Suppressor macrophage (primary cell): ENCODE results near the gene CUX1.
"Not testable (repeated sequence)": the region's sequence is repeated elsewhere in the genome, so short reads cannot be mapped to it uniquely, and the experiment has no call there.

Experiments
- DNase-seq, 4 experiments: peaks; one replicate each; pipeline ENCODE4 v3.0.0-alpha.2; 2020 to 2022
- total RNA-seq, 17 experiments: gene quantifications; one replicate each; lab custom pipeline; 2026; ENCODE audit warnings: mixed read lengths in 6 of 17, inconsistent platforms in 3 of 17; lab: John Stamatoyannopoulos, UW

The CUX1 gene, protein sequence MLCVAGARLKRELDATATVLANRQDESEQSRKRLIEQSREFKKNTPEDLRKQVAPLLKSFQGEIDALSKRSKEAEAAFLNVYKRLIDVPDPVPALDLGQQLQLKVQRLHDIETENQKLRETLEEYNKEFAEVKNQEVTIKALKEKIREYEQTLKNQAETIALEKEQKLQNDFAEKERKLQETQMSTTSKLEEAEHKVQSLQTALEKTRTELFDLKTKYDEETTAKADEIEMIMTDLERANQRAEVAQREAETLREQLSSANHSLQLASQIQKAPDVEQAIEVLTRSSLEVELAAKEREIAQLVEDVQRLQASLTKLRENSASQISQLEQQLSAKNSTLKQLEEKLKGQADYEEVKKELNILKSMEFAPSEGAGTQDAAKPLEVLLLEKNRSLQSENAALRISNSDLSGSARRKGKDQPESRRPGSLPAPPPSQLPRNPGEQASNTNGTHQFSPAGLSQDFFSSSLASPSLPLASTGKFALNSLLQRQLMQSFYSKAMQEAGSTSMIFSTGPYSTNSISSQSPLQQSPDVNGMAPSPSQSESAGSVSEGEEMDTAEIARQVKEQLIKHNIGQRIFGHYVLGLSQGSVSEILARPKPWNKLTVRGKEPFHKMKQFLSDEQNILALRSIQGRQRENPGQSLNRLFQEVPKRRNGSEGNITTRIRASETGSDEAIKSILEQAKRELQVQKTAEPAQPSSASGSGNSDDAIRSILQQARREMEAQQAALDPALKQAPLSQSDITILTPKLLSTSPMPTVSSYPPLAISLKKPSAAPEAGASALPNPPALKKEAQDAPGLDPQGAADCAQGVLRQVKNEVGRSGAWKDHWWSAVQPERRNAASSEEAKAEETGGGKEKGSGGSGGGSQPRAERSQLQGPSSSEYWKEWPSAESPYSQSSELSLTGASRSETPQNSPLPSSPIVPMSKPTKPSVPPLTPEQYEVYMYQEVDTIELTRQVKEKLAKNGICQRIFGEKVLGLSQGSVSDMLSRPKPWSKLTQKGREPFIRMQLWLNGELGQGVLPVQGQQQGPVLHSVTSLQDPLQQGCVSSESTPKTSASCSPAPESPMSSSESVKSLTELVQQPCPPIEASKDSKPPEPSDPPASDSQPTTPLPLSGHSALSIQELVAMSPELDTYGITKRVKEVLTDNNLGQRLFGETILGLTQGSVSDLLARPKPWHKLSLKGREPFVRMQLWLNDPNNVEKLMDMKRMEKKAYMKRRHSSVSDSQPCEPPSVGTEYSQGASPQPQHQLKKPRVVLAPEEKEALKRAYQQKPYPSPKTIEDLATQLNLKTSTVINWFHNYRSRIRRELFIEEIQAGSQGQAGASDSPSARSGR (N-terminal part only)
- 61.7 to 193 (median 101) reads per million in 17 experiments for total RNA-seq

DNA sequence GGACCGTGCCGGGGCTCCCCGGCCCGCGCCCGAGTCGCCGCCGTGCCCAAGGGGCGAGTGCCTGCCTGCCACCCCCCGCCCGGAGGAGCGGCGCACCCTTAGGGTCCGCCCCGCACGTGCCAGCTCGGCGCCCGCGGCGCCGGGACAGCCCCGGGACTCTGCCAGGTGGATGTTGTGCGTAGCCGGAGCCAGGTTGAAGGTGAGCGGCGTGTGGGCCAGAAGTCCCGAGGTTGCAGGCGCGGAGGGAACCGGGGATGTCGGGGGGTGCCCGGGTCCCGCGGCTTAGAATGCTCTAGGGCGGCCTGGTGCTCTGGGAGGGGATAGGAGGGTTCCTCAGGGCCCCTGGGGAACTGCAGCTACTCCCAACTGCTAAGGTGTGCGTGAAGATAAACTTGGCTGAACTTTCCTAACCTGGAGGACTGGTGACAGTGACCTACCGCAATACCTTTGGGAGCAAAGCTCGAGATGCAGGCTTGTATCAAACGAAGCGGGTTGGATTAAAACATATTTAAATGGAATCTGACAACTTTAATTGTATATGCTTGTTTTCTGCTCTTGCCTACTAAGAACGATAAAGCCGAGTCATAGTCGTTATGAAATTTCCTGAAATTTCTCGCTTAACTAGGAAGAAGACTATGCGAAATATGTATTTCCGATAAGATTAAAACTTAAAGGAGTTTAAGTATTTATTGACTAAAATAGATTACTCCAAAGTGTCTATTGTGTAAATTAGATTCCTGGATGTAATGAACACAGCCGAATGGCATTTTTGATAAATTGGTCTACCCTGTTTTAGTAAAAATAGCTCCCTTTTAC, at the start of gene CUX1:
Gene CUX1 (plus strand): TSS at position 156 of the 816 bp plus-strand sequence. CDS start 14 bp downstream, at position 170.
- peak in 3 of 4 experiments; percentile 45 to 62 (median 57) for DNase-seq

DNA sequence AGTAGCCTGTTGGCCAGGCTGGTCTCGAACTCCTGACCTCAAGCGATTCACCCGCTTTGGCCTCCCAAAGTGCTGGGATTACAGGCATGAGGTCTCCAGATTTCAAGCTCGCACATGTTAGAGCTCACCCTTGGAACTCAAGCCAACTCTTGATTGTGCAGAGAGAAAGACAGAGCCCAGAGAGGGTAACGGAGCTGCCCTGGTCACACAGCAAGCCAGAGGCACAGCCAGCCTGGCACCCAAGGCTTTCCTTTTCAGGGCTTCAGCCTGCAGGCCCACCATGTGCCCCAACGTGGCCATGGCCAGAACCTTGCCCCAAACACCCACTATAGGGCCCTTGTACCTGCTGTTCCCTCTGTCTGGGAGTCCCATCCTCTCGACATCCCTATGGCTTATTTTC, 49.1 kb upstream of the CUX1 start:
- DNase-seq: no peak

DNA sequence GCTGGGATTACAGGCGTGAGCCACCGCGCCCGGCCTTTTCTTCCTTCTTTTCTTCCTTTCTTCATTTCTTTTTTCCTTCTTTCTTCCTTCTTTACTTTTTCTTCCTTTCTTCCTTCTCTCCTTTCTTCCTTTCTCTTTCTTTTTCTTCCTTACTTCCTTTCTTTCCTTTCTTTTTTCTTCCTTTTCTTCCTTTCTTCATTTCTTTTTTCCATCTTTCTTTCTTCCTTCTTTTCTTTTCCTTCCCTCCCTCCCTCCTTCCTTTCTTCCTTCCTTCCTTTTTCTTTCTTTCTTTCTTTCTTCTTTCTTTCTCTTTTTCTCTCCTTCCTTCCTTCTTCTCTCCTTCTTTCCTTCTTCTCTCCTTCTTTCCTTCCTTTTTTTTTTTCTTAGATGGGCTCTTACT, 47.0 kb upstream of the CUX1 start:
- DNase-seq: no peak

DNA sequence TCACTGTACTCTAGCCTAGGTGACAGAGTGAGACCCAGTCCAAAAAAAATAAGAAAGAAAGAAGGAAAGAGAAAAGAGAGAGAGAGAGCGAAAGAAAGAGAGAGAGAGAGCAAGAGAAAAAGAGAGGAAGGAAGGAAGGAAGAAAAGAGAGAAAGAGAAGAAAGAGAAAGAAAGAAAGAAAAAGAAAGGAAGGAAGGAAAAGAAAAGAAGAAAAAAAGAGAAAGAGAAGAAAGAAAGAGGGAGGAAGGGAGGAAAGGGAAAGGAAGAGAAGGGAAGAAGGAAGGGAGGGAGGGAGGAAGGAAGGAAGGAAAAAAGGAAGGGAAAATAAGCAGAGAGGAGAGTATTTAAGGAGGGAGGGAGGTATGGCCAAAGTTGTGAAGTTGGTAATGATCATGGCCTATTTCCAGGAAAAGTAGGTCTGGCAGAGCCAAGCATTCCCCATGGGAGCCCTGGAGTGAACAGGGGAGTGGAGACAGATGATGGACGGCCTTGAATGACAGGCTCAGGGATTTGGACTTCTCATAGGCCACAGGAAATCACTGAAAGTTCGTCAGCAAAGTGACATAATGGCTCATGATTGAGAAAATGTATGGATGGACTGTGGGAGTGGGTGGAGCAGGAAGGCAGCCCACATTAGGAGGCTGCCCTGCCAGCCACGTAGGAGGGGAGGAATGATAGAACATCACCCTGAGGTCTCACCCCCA, 44.8 kb upstream of the CUX1 start:
- DNase-seq: peak; percentile 38 to 59 (median 56)

DNA sequence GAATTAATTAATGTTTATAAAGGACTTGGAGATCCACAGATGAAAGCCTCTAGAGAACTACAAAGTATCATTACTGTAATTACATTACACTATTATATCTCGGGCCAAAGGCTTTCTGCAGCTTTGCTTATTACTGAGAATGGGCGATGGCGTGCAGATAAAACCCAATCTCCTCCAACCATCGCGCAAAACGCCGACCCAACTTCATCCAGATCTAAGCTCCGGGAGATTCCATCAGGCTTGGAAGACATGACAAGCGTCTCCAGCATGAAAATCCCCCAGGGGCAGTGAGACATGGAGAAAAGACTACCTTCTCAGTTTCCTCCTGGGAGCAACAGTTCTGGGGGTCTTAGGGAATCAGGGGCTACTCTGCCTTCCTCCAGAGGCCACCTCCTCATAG, 42.2 kb upstream of the CUX1 start:
- DNase-seq: no peak

DNA sequence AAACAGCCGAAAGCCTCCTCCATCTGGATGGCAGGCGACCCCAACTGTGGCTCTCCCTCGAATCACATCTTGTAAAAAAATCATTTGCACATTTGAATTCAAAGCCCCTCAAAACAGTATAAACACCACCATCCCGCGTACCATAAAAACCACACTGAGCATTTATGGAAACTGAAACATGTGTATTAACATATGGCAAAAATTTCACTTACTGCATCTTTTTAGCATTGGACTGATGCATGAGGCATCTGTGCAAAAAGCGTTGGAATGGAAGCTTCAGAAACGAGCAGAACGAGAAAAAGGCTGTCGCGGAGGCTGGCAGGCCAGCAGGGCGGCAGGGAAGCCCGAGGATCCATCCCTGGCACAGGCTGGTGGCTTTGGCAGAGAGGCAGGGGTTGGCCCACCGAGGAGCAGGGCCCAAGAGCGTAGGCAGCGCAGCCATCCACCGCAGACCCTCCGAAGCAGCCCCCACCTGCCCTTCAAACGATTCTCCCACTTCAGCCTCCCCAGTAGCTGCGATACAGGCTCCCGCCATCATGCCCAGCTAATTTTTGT, 39.3 kb upstream of the CUX1 start:
- no peak for DNase-seq

DNA sequence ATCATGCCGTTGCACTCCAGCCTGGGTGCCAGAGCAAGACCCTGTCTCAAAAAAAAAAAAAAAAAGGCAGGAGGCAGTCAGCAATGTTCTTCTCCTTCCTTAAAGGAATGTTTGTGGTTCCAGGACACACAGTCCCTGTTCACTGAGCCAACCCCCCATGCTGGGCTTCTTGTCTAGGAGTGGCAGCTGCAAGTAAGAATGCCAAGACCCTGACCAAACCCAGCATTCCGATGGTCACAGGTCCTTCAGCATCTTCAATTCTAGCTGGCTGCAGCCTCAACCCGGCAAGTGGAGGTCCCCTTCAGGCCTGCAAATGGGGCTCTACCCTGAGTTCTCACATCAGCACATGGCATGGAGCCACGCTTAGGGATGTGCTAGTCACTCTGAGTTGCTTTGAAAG, 38.2 kb upstream of the CUX1 start:
- DNase-seq: no peak

DNA sequence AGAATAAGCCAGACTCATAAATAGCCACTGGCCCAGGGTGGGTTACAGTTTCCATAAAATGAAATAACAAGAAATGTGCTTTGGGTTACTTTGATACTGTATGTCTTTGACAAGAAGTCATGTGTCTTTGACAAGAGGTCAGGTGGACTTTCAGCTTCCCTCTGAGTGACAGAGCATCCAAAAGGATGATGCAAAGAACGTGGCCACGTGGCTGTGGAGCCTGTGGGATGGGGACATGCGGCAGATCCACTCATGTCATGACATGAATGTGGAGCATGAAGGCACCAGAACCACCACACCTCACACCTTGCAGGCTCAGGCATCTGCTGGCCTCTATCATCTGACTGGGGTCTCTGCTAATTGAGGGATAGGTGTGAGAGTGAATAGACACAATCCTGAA, 37.1 kb upstream of the CUX1 start:
- DNase-seq: no peak

DNA sequence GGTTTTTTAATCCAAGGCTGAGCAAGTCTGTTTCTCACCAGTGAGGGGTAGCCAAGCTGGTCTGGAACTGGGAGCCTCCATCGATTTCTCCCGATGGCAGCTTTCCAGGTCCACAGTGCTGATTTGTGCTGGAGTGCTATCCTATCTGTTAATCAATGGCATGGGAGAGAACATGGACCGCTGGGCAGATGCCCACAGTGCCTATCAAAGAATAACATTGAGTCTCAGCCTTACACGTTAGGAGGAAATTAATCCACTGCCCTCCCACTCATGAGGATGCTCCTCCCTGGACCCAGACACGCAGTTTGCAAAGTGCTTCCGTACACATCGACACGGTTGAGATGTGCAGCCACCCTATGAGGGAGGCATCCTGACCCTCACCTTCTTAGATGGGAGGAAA, 36.0 kb upstream of the CUX1 start:
- no peak for DNase-seq

DNA sequence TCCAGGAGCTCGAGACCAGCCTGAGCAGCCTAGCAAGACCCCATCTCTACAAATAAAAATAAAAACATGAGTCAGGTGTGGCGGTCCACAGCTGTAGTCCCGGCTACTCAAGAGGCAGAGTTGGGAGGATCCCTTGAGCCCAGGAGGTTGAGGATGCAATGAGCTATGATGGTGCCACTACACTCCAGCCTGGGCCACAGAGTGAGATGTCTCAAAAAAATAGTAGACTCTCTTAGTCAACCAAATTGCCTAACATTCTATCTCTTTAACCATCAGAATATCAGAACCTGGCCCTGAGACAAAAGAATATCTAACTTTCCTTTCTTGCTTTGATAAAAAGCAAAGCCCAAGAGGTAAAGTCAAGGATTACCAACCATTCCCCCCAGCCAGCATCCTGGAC, 35.0 kb upstream of the CUX1 start:
- no peak for DNase-seq

DNA sequence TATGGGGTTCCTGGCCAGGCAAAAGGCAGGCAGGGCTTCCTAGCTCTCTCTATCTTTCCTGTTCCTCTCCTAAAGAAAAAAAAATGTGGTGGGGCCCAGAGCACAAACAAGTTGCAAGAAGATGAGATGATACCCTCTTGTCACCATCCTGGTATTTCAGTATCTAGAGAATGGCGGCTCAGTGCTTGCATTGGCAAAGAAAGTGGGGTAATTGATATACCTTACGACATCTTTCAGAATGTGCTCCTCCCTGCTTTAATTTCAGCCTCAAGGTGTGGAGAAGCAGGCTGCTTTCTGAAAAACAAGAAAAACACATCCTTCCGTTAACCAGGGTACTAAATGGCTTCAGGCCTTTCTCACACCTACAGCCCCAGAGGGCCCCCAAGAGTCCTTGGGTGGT, 34.5 kb upstream of the CUX1 start:
- no peak for DNase-seq

DNA sequence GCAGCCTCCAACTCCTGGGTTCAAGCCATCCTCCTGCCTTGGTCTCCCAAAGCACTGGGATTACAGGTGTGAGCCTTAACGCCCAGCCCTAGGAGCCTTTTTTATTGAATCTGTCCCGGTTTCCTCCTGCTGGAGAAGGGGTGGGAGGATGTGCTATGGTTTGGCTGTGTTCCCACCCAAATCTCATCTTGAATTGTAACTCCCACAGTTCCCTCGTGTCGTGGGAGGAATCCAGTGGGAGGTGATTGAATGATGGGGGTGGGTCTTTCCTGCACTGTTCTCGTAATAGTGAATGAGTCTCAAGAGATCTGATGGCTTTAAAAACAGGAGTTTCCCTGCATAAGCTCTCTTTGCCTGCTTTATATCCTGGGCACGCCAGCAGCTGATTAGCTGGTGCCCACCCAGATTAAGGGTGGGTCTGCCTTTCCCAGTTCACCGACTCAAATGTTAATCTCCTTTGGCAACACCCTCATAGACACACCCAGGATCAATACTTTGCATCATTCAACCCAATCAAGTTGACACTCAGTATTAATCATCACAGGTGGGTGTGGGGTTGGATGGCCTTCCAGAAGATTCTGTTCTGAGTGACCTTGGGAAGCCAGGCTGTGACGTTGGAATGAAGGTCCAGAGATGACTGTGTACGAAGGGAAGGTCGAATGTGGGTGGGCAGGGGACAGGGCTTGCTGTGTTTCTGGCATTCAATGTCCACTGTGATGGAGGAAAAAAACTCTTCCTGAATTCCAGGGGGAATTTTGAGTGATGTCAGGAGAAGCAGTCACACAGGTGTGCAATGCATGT, 33.8 kb upstream of the CUX1 start:
- no peak for DNase-seq

DNA sequence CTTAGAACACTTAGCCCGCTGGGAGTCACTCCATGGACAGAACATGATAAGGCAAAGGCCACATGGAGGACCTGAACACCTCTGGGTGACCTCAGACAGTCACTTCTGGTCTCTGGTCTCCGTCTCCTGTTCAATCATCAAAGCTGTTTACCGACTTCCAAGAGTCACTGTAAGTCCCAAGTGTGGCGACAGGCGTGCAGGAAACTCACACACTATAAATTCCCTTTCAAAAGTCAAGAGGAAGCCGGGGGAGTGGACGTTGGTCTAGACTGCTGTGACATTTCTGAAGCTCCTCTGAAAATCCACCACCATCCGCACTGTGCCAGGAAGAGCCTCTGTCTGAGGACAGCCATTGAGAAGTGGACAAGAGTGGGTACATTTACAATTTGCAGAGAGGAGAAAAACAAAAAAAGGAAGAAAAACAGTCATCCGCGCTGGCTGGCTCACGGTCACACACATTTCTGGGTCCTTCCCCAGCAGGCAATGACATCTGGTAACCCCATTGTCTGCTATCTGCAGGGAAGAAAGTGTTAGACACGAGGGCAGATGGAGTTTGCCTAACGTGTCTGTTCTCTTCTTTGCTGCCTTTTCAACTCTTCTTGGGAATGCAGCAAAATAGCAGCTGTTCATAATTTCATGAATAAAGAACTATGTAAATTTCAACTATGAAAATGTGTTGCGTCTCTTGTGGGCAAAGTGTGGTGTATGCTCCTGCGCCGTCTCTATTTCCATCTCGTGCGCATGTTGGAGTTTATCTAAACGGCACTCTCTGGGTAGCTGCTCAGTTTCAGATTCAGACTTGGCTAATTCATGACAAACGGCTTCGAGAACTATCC, 32.9 kb upstream of the CUX1 start:
- DNase-seq: peak; percentile 76 to 86 (median 82)

DNA sequence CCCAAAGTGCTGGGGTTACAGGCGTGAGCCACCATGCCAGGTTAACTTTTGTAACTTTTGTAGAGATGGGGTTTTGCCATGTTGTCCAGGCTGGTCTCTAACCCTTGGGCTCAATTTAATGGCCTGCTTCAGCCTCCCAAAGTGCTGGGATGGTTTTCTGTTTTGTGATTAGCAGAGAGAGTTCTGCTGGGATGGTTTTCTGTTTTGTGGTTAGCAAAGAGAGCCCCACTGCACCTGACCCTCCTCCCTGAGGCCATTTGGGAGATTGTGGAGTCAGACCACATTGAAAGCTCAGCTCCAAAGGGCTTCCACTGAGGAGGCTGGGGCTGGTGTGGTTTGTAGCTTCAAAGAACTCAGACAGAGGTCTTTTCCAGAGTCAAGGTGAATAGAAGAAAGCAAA, 29.6 kb upstream of the CUX1 start:
- no peak for DNase-seq

DNA sequence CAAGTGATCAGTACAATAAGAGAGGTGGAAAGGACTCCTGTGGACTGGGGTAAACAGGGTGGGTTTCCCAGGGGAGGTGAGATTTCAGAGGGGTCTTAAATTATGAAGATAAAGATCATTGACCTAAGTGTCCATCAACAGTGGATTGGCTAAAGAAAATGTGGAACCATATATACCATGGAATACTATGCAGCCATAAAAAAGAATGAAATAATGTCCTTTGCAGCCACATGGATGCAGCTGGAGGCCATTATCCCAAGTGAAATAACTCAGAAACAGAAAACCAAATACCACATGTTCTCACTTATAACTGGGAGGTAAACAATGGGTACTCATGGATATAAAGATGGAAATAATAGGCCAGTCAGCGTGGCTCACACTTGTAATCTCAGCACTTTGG, 28.9 kb upstream of the CUX1 start:
- no peak for DNase-seq

DNA sequence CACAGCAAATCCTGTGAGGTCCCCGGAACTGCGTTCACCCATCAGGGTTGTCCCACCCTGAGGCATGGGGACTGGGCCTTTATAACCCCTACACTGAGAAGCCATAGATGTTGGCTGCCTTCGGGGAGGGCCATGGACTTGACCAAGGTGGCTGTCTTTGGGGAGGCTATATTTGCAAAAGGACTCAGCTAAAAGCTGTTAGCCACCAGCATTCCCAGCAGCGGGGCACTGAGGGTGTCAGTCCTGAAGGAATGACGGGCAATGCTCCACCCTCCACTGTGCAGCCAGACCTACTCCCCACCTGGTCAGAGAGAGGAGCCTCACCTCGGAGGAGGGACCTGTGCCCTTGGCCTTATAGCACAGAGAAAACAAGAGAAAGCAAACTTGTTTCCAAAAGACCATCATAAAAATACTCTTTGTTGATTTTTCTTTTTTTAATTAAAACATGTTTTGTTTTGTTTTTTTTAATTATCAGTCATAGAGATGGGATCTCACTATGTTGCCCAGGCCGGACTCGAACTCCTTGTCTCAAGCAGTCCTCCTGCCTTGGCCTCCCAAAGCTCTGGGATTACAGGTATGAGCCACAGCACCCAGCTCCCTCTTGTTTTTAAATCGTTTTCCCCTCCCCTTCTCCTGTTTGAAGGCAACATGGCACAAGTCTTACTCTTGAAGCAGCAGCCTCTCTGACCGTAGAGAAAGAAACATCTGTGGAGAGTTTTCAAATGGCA, 26.7 kb upstream of the CUX1 start:
- DNase-seq: no peak

DNA sequence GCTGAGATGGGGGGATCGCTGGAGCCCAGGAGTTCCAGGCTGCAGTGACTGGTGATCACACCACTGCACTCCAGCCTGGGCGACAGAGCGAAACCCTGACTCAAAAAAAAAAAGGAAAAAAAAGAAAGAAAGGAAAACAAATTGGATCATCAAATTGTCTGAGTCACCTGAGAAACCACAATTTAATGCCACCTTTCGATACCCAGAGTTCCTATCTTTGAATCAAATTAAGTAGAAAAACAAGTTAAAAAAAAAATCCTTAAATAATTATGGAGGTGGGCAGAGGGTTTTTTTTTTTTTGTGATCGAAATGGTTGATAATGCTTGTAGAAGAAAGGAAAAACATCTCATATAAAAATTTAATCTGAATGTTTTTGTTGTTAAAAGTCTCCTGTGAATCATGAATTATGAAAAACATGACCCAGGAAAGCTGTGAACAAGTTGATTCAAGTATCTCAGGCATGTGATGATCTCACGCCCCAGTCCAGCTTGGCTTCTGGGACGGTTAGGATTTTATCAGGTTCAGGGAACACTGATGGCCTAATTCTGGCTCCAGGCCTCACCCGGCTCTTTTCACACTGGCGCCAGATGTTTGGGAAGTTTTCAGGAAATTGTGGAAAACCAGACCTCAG, 25.3 kb upstream of the CUX1 start:
- DNase-seq: no peak

DNA sequence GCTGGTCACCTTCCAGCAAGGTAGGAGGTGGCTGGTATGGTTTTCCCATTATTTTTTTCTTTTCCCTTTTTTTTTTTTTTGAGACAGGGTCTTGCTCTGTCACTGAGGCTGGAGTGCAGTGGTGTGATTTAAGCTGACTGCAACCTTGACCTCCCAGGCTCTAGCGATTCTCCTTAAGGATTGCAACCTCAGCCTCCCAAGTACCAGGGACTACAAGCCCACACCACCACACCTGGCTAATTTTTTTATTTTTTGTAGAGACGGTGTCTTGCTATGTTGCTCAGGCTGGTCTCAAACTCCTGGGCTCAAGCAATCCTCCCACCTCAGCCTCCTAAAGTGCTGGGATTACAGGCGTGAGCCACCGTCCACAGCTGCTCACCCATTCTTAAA, 24.7 kb upstream of the CUX1 start:
- DNase-seq: not testable (repeated sequence)
